ENCODE measurements around the gene DTNB. TPM values are rescaled to one million over a fixed set of nuclear protein-coding genes. Genes with fewer than 3 reads are reported as not detected.

DTNB gene
- total RNA-seq, 1 experiment from 2014 or later, result 2.6 TPM

GRCh38 chr2:25497918-25498407 is 175.4 kb downstream of the DTNB start:
- H3K4me3 ChIP-seq, result no peak overlapping the region
- no peaks in the 10 kb centered on the region for H3K36me3 ChIP-seq
- no peaks in the 10 kb centered on the region for H3K27me3 ChIP-seq (replicated peaks)
- no peaks in the 10 kb centered on the region for H3K4me1 ChIP-seq (replicated peaks)
- no peak for DNase-seq (ENCODE audit: low read depth in 1 of 2, low spot score in 2 of 2)
- H3K27ac ChIP-seq, result no peak overlapping the region
- peaks cover 4% of the 10 kb centered on the region; the same call in 1 of the 2 replicates for H3K9me3 ChIP-seq (replicated peaks)

- no peak overlapping the region for H3K4me3 ChIP-seq
- no peak overlapping the region for H3K27ac ChIP-seq
- no peak for DNase-seq (ENCODE audit: low read depth in 1 of 2, low spot score in 2 of 2)
- no peaks in the 10 kb centered on the region for H3K4me1 ChIP-seq (replicated peaks)
- H3K36me3 ChIP-seq, result no peaks in the 10 kb centered on the region
- H3K9me3 ChIP-seq (replicated peaks), result peaks cover 4% of the 10 kb centered on the region; the same call in 1 of the 2 replicates
- H3K27me3 ChIP-seq (replicated peaks), result no peaks in the 10 kb centered on the region
These were observed 176.0 kb downstream of the DTNB start for GRCh38 chr2:25497229-25497917.

- no peaks in the 10 kb centered on the region for H3K36me3 ChIP-seq
- H3K4me1 ChIP-seq (replicated peaks), result peaks cover 9% of the 10 kb centered on the region
- no peak overlapping the region for H3K4me3 ChIP-seq
- H3K27me3 ChIP-seq (replicated peaks), result no peaks in the 10 kb centered on the region
- no peak overlapping the region for H3K27ac ChIP-seq
- H3K9me3 ChIP-seq (replicated peaks), result peaks cover 4% of the 10 kb centered on the region; the same call in 1 of the 2 replicates
- no peak for DNase-seq (ENCODE audit: low read depth in 1 of 2, low spot score in 2 of 2)
These were observed 178.8 kb downstream of the DTNB start for GRCh38 chr2:25494616-25495015.

GRCh38 chr2:25493207-25493606 is 180.2 kb downstream of the DTNB start:
- H3K36me3 ChIP-seq, result no peaks in the 10 kb centered on the region
- peaks cover 9% of the 10 kb centered on the region for H3K4me1 ChIP-seq (replicated peaks)
- H3K27ac ChIP-seq, result no peak overlapping the region
- no peak overlapping the region for H3K4me3 ChIP-seq
- H3K9me3 ChIP-seq (replicated peaks), result peaks cover 4% of the 10 kb centered on the region; the same call in 1 of the 2 replicates
- no peak for DNase-seq (ENCODE audit: low read depth in 1 of 2, low spot score in 2 of 2)
- no peaks in the 10 kb centered on the region for H3K27me3 ChIP-seq (replicated peaks)

GRCh38 chr2:25492726-25493125 is 180.7 kb downstream of the DTNB start:
- Histone ChIP-seq H3K27me3 (replicated peaks) (no peaks in the 10 kb centered on the region), H3K36me3 (no peaks in the 10 kb centered on the region), H3K27ac (no peak overlapping the region), H3K4me1 (replicated peaks) (peaks cover 9% of the 10 kb centered on the region), H3K9me3 (replicated peaks) (peaks cover 4% of the 10 kb centered on the region; the same call in 1 of the 2 replicates), H3K4me3 (no peak overlapping the region)
- no peak for DNase-seq (ENCODE audit: low read depth in 1 of 2, low spot score in 2 of 2)

GRCh38 chr2:25491966-25492532 is 181.3 kb downstream of the DTNB start:
- Histone ChIP-seq H3K4me1 (replicated peaks) (peaks cover 9% of the 10 kb centered on the region), H3K4me3 (no peak overlapping the region), H3K27me3 (replicated peaks) (no peaks in the 10 kb centered on the region), H3K9me3 (replicated peaks) (peaks cover 4% of the 10 kb centered on the region; the same call in 1 of the 2 replicates), H3K36me3 (no peaks in the 10 kb centered on the region), H3K27ac (no peak overlapping the region)
- DNase-seq (ENCODE audit: low read depth in 1 of 2, low spot score in 2 of 2), result peak in 1 of 2 experiments; percentile 28

GRCh38 chr2:25491003-25491696 is 182.2 kb downstream of the DTNB start:
- no peaks in the 10 kb centered on the region for H3K36me3 ChIP-seq
- H3K4me1 ChIP-seq (replicated peaks), result peaks cover 9% of the 10 kb centered on the region
- H3K4me3 ChIP-seq, result no peak overlapping the region
- peaks cover 4% of the 10 kb centered on the region; the same call in 1 of the 2 replicates for H3K9me3 ChIP-seq (replicated peaks)
- H3K27ac ChIP-seq, result no peak overlapping the region
- DNase-seq (ENCODE audit: low read depth in 1 of 2, low spot score in 2 of 2), result no peak
- H3K27me3 ChIP-seq (replicated peaks), result no peaks in the 10 kb centered on the region

- no peaks in the 10 kb centered on the region for H3K27me3 ChIP-seq (replicated peaks)
- no peak overlapping the region for H3K4me3 ChIP-seq
- no peak for DNase-seq (ENCODE audit: low read depth in 1 of 2, low spot score in 2 of 2)
These were observed 183.2 kb downstream of the DTNB start for GRCh38 chr2:25490217-25490616.

GRCh38 chr2:25489631-25490030 is 183.7 kb downstream of the DTNB start:
- Histone ChIP-seq H3K27ac (no peak overlapping the region), H3K9me3 (replicated peaks) (peaks cover 4% of the 10 kb centered on the region; the same call in 1 of the 2 replicates), H3K4me1 (replicated peaks) (peaks cover 9% of the 10 kb centered on the region), H3K4me3 (no peak overlapping the region), H3K36me3 (no peaks in the 10 kb centered on the region), H3K27me3 (replicated peaks) (no peaks in the 10 kb centered on the region)
- DNase-seq (ENCODE audit: low read depth in 1 of 2, low spot score in 2 of 2), result no peak

More at GRCh38 chr2:25490217-25490616, 183.2 kb downstream of the DTNB start:
- H3K36me3 ChIP-seq, result no peaks in the 10 kb centered on the region
- H3K4me1 ChIP-seq (replicated peaks), result peaks cover 9% of the 10 kb centered on the region
- no peak overlapping the region for H3K27ac ChIP-seq
- H3K9me3 ChIP-seq (replicated peaks), result peaks cover 4% of the 10 kb centered on the region; the same call in 1 of the 2 replicates

GRCh38 chr2:25483607-25484266 is 189.6 kb downstream of the DTNB start:
- no peak overlapping the region for H3K27ac ChIP-seq
- no peak for DNase-seq (ENCODE audit: low read depth in 1 of 2, low spot score in 2 of 2)
- H3K27me3 ChIP-seq (replicated peaks), result no peaks in the 10 kb centered on the region
- no peak overlapping the region for H3K4me3 ChIP-seq
- no peaks in the 10 kb centered on the region for H3K36me3 ChIP-seq
- no peaks in the 10 kb centered on the region for H3K9me3 ChIP-seq (replicated peaks)
- H3K4me1 ChIP-seq (replicated peaks), result peaks cover 9% of the 10 kb centered on the region

GRCh38 chr2:25482341-25482740 is 191.0 kb downstream of the DTNB start:
- Histone ChIP-seq H3K4me1 (replicated peaks) (peaks cover 9% of the 10 kb centered on the region), H3K9me3 (replicated peaks) (no peaks in the 10 kb centered on the region), H3K4me3 (no peak overlapping the region), H3K27me3 (replicated peaks) (no peaks in the 10 kb centered on the region), H3K27ac (no peak overlapping the region), H3K36me3 (no peaks in the 10 kb centered on the region)
- DNase-seq (ENCODE audit: low read depth in 1 of 2, low spot score in 2 of 2), result no peak

- DNase-seq (ENCODE audit: low read depth in 1 of 2, low spot score in 2 of 2), result peak in 1 of 2 experiments; percentile 21
- H3K4me3 ChIP-seq, result no peak overlapping the region
- H3K27ac ChIP-seq, result no peak overlapping the region
- H3K27me3 ChIP-seq (replicated peaks), result no peaks in the 10 kb centered on the region
- peaks cover 9% of the 10 kb centered on the region for H3K4me1 ChIP-seq (replicated peaks)
- H3K9me3 ChIP-seq (replicated peaks), result no peaks in the 10 kb centered on the region
- no peaks in the 10 kb centered on the region for H3K36me3 ChIP-seq
These were observed 191.7 kb downstream of the DTNB start for GRCh38 chr2:25481381-25482300.

- peaks cover 9% of the 10 kb centered on the region for H3K4me1 ChIP-seq (replicated peaks)
- no peak for DNase-seq (ENCODE audit: low read depth in 1 of 2, low spot score in 2 of 2)
These were observed 192.8 kb downstream of the DTNB start for GRCh38 chr2:25480561-25480960.

More at GRCh38 chr2:25480561-25480960, 192.8 kb downstream of the DTNB start:
- Histone ChIP-seq H3K27me3 (replicated peaks) (no peaks in the 10 kb centered on the region), H3K36me3 (no peaks in the 10 kb centered on the region), H3K4me3 (no peak overlapping the region), H3K9me3 (replicated peaks) (0 out of 2 replicates have a peak, but pooled peaks cover 3% of the 10 kb centered on the region), H3K27ac (no peak overlapping the region)
